Esophagus muscularis mucosa (tissue), 4 donors: ENCODE measurements around the gene OPA3.

ENCODE experiments used
- EP300 ChIP-seq: sonication (generic); formaldehyde crosslinking; IDR thresholded peaks from one replicate; pipeline ENCODE4 v1.6.1; 2017; ENCODE audit warnings: antibody characterized with exemption
- POLR2A ChIP-seq: fragments of 450-650 bp; IDR thresholded peaks from one replicate; pipeline ENCODE4 v1.6.1; 2017; ENCODE audit warnings: antibody characterized with exemption, moderate library complexity, mild to moderate bottlenecking, low read depth
- POLR2AphosphoS5 ChIP-seq, 2 donors: sonication (generic); formaldehyde crosslinking; IDR thresholded peaks; one replicate each; pipeline ENCODE4 v1.6.1; 2017; ENCODE audit warnings: antibody characterized with exemption in 2 of 2
- TF ChIP-seq, protein P1 (sequence below), 3 experiments: fragments of 200-600 bp in 2 of 3; fragments of 450-650 bp in 1 of 3; sonication (generic) in 2 of 3; IDR thresholded peaks; one replicate each; pipeline ENCODE4 v1.5.1; 2017 to 2019; ENCODE audit warnings: antibody characterized with exemption in 3 of 3, mild to moderate bottlenecking in 2 of 3, moderate library complexity in 1 of 3

GRCh38 chr19:45615795-45616703, 31.4 kb upstream of the OPA3 start:
- TF ChIP-seq POLR2AphosphoS5 (IDR thresholded peaks at IDR 0.05) (no peak), EP300 (no peak), POLR2A (no peak)
- TF ChIP-seq, protein P1, sequence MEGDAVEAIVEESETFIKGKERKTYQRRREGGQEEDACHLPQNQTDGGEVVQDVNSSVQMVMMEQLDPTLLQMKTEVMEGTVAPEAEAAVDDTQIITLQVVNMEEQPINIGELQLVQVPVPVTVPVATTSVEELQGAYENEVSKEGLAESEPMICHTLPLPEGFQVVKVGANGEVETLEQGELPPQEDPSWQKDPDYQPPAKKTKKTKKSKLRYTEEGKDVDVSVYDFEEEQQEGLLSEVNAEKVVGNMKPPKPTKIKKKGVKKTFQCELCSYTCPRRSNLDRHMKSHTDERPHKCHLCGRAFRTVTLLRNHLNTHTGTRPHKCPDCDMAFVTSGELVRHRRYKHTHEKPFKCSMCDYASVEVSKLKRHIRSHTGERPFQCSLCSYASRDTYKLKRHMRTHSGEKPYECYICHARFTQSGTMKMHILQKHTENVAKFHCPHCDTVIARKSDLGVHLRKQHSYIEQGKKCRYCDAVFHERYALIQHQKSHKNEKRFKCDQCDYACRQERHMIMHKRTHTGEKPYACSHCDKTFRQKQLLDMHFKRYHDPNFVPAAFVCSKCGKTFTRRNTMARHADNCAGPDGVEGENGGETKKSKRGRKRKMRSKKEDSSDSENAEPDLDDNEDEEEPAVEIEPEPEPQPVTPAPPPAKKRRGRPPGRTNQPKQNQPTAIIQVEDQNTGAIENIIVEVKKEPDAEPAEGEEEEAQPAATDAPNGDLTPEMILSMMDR (IDR thresholded peaks at IDR 0.05) = no peak
